GM23338 (cell line): Measurements from ENCODE around the gene N4BP2. TPM values are rescaled to one million over a fixed set of nuclear protein-coding genes. Genes with fewer than 3 reads are reported as not detected.

Experiments used
- ATAC-seq: fragments of 200-7000 bp; cut with Tn5 transposase; 3 replicates; pipeline ENCODE4 v1.9.1; 2020
- DNase-seq: peaks from one replicate; pipeline ENCODE4 v3.0.0-alpha.2; 2015; ENCODE audit warnings: low spot score
- H2AFZ ChIP-seq: fragments of 200-600 bp; sonication (generic); 2 replicates; pipeline ENCODE4 v1.8.0; 2016; ENCODE audit warnings: antibody characterized with exemption, mild to moderate bottlenecking, moderate library complexity
- H3F3A ChIP-seq: fragments of 200-600 bp; sonication (generic); replicated peaks from 2 replicates; pipeline ENCODE4 v1.8.0; 2017; ENCODE audit warnings: antibody characterized with exemption, mixed run types, low read depth
- H3K27ac ChIP-seq: fragments of 200-600 bp; sonication (generic); 2 replicates; pipeline ENCODE4 v1.6.1; 2016; ENCODE audit warnings: low read depth
- H3K27me3 ChIP-seq: fragments of 200-600 bp; sonication (generic); 2 replicates; pipeline ENCODE4 v1.8.0; 2016; ENCODE audit warnings: mild to moderate bottlenecking, mixed run types, moderate library complexity; ENCODE audit not compliant: insufficient read depth
- H3K36me3 ChIP-seq: fragments of 200-600 bp; sonication (generic); 2 replicates; pipeline ENCODE4 v1.8.0; 2016; ENCODE audit warnings: mild to moderate bottlenecking; ENCODE audit not compliant: insufficient read depth
- H3K4me1 ChIP-seq: fragments of 200-600 bp; sonication (generic); 2 replicates; pipeline ENCODE4 v1.8.0; 2016; ENCODE audit warnings: mild to moderate bottlenecking, moderate library complexity; ENCODE audit not compliant: insufficient read depth
- H3K4me2 ChIP-seq: fragments of 200-600 bp; sonication (generic); 2 replicates; pipeline ENCODE4 v1.7.1; 2017; ENCODE audit warnings: mixed run types
- H3K4me3 ChIP-seq: fragments of 200-600 bp; sonication (generic); 2 replicates; pipeline ENCODE4 v1.6.1; 2016; ENCODE audit warnings: mixed run types
- H3K79me2 ChIP-seq: fragments of 200-600 bp; sonication (generic); replicated peaks from 2 replicates; pipeline ENCODE4 v1.8.0; 2017; ENCODE audit warnings: mild to moderate bottlenecking; ENCODE audit not compliant: insufficient read depth
- H3K9me2 ChIP-seq: fragments of 200-600 bp; sonication (generic); 2 replicates; pipeline ENCODE4 v1.8.0; 2017; ENCODE audit not compliant: insufficient read depth
- H4K20me1 ChIP-seq: fragments of 200-600 bp; sonication (generic); replicated peaks from 2 replicates; pipeline ENCODE4 v1.8.0; 2017; ENCODE audit warnings: mild to moderate bottlenecking; ENCODE audit not compliant: insufficient read depth
- H3K27ac Mint-ChIP-seq: 2 replicates; pipeline ENCODE4 v1.8.0; 2020; ENCODE audit warnings: inconsistent platforms, mild to moderate bottlenecking, moderate library complexity, mixed read lengths
- H3K27me3 Mint-ChIP-seq: 3 replicates; pipeline ENCODE4 v1.8.0; 2022; ENCODE audit warnings: low read depth, mild to moderate bottlenecking, moderate library complexity, mixed read lengths, inconsistent platforms; ENCODE audit not compliant: insufficient read depth, poor library complexity
- H3K36me3 Mint-ChIP-seq: 3 replicates; pipeline ENCODE4 v1.8.0; 2021; ENCODE audit warnings: low read depth, mild to moderate bottlenecking, inconsistent platforms, moderate library complexity, mixed read lengths
- H3K4me1 Mint-ChIP-seq: 3 replicates; pipeline ENCODE4 v1.8.0; 2020; ENCODE audit warnings: mild to moderate bottlenecking, inconsistent platforms, mixed read lengths
- H3K4me3 Mint-ChIP-seq: 3 replicates; pipeline ENCODE4 v1.8.0; 2021; ENCODE audit warnings: moderate library complexity, mild to moderate bottlenecking, inconsistent platforms, mixed read lengths
- H3K9me3 Mint-ChIP-seq: 3 replicates; pipeline ENCODE4 v1.8.0; 2020; ENCODE audit warnings: moderate library complexity, mild to moderate bottlenecking, inconsistent platforms, mixed read lengths
- CREB1 ChIP-seq: fragments of 250-450 bp; sonication (Bioruptor Pico); IDR thresholded peaks from 2 replicates; pipeline ENCODE4 v1.5.0; 2020; ENCODE audit warnings: low read depth, mild to moderate bottlenecking, moderate library complexity
- ETS1 ChIP-seq: IDR thresholded peaks from 2 replicates; pipeline ENCODE4 v1.6.1; 2016; ENCODE audit warnings: antibody characterized with exemption
- EZH2 ChIP-seq: fragments of 200-600 bp; sonication (generic); IDR thresholded peaks from one replicate; pipeline ENCODE4 v1.8.0; 2017; ENCODE audit warnings: antibody characterized with exemption, mild to moderate bottlenecking, low read depth; ENCODE audit not compliant: unreplicated experiment
- EZH2phosphoT487 ChIP-seq: fragments of 200-600 bp; sonication (generic); IDR thresholded peaks from one replicate; pipeline ENCODE4 v1.8.1; 2018; ENCODE audit warnings: antibody characterized with exemption; ENCODE audit not compliant: unreplicated experiment
- JUNB ChIP-seq: IDR thresholded peaks from one replicate; pipeline ENCODE4 v1.6.1; 2016; ENCODE audit warnings: antibody characterized with exemption; ENCODE audit not compliant: unreplicated experiment
- NANOG ChIP-seq: IDR thresholded peaks from 2 replicates; pipeline ENCODE4 v1.6.1; 2016; ENCODE audit warnings: antibody characterized with exemption, borderline replicate concordance
- POLR2AphosphoS5 ChIP-seq: IDR thresholded peaks from 2 replicates; pipeline ENCODE4 v1.6.1; 2016; ENCODE audit warnings: antibody characterized with exemption, low read depth
- STAT1 ChIP-seq: IDR thresholded peaks from one replicate; pipeline ENCODE4 v1.6.1; 2016; ENCODE audit warnings: antibody characterized with exemption; ENCODE audit not compliant: unreplicated experiment
- ZNF114 ChIP-seq: fragments of 250-450 bp; sonication (Bioruptor Pico); IDR thresholded peaks from 2 replicates; pipeline ENCODE4 v1.5.0; 2020; ENCODE audit warnings: mild to moderate bottlenecking, moderate library complexity
- ZNF331 ChIP-seq: fragments of 250-450 bp; sonication (Bioruptor Pico); IDR thresholded peaks from 2 replicates; pipeline ENCODE4 v1.5.0; 2020; ENCODE audit warnings: low read depth, mild to moderate bottlenecking, moderate library complexity
- ZNF462 ChIP-seq: fragments of 250-450 bp; sonication (Bioruptor Pico); IDR thresholded peaks from 2 replicates; pipeline ENCODE4 v1.5.0; 2020; ENCODE audit warnings: mild to moderate bottlenecking, moderate library complexity
- polyA plus RNA-seq: library from polyadenylated mRNA; unstranded; fragments of >200 nt; fragmentation: Nextera tagmentation; extraction: Ambion mirVana; gene quantifications from 2 replicates; pipeline ENCODE4 v1.2.1, GENCODE V29; 2016
- total RNA-seq: library from RNA; depleted of rRNA; stranded (reverse); fragments of >200 nt; shearing (Covaris generic); gene quantifications from 2 replicates; pipeline ENCODE4 v1.2.3, GENCODE V29; 2014
- TF ChIP-seq, protein P1 (sequence below), 2 experiments: fragments of 200-600 bp in 1 of 2; sonication (generic) in 1 of 2; conservative IDR thresholded peaks; 2 replicates each; pipeline versions ENCODE4 v1.5.1 to v1.6.1; 2016 to 2017; ENCODE audit warnings: antibody characterized with exemption in 2 of 2, low read depth in 2 of 2, mild to moderate bottlenecking in 2 of 2, moderate library complexity in 1 of 2
- TF ChIP-seq, protein P2 (sequence below): IDR thresholded peaks from one replicate; pipeline ENCODE4 v1.6.1; 2018; ENCODE audit warnings: antibody characterized with exemption; ENCODE audit not compliant: unreplicated experiment

The N4BP2 gene
- total and polyA plus RNA-seq, 2 experiments from 2014 or later: 25.6 to 46.3 TPM

GRCh38 chr4:40046311-40046980 is 10.2 kb upstream of the N4BP2 start:
- peaks cover 6% of the 10 kb centered on the region for H3K27me3 Mint-ChIP-seq
- Histone ChIP-seq H3K79me2 (no peaks in the 10 kb centered on the region), H3F3A (no peaks in the 10 kb centered on the region), H3K27ac (no peak overlapping the region; the same call in 1 of the 2 replicates), H4K20me1 (no peaks in the 10 kb centered on the region), H3K4me3 (no peak overlapping the region), H3K9me2 (no peaks in the 10 kb centered on the region), H3K36me3 (no peaks in the 10 kb centered on the region), H3K4me1 (no peaks in the 10 kb centered on the region), H2AFZ (0 out of 2 replicates have a peak overlapping the region, but pooled peaks have one; percentile 66), H3K27me3 (no peaks in the 10 kb centered on the region), H3K4me2 (no peak overlapping the region)
- TF ChIP-seq CREB1 (CRISPR knock-in tag) (no peak), ETS1 (no peak), JUNB (no peak), ZNF331 (CRISPR knock-in tag) (no peak), POLR2AphosphoS5 (no peak), EZH2phosphoT487 (no peak), EZH2 (no peak), ZNF114 (CRISPR knock-in tag) (no peak), STAT1 (no peak), ZNF462 (CRISPR knock-in tag) (no peak), NANOG (no peak)
- TF ChIP-seq, protein P1, sequence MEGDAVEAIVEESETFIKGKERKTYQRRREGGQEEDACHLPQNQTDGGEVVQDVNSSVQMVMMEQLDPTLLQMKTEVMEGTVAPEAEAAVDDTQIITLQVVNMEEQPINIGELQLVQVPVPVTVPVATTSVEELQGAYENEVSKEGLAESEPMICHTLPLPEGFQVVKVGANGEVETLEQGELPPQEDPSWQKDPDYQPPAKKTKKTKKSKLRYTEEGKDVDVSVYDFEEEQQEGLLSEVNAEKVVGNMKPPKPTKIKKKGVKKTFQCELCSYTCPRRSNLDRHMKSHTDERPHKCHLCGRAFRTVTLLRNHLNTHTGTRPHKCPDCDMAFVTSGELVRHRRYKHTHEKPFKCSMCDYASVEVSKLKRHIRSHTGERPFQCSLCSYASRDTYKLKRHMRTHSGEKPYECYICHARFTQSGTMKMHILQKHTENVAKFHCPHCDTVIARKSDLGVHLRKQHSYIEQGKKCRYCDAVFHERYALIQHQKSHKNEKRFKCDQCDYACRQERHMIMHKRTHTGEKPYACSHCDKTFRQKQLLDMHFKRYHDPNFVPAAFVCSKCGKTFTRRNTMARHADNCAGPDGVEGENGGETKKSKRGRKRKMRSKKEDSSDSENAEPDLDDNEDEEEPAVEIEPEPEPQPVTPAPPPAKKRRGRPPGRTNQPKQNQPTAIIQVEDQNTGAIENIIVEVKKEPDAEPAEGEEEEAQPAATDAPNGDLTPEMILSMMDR (conservative IDR thresholded peaks at IDR 0.05; ENCODE audit: low read depth in 2 of 2): no peak
- TF ChIP-seq, protein P2, sequence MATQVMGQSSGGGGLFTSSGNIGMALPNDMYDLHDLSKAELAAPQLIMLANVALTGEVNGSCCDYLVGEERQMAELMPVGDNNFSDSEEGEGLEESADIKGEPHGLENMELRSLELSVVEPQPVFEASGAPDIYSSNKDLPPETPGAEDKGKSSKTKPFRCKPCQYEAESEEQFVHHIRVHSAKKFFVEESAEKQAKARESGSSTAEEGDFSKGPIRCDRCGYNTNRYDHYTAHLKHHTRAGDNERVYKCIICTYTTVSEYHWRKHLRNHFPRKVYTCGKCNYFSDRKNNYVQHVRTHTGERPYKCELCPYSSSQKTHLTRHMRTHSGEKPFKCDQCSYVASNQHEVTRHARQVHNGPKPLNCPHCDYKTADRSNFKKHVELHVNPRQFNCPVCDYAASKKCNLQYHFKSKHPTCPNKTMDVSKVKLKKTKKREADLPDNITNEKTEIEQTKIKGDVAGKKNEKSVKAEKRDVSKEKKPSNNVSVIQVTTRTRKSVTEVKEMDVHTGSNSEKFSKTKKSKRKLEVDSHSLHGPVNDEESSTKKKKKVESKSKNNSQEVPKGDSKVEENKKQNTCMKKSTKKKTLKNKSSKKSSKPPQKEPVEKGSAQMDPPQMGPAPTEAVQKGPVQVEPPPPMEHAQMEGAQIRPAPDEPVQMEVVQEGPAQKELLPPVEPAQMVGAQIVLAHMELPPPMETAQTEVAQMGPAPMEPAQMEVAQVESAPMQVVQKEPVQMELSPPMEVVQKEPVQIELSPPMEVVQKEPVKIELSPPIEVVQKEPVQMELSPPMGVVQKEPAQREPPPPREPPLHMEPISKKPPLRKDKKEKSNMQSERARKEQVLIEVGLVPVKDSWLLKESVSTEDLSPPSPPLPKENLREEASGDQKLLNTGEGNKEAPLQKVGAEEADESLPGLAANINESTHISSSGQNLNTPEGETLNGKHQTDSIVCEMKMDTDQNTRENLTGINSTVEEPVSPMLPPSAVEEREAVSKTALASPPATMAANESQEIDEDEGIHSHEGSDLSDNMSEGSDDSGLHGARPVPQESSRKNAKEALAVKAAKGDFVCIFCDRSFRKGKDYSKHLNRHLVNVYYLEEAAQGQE: no peak
- H3K4me3 Mint-ChIP-seq: no peak overlapping the region
- no peaks in the 10 kb centered on the region for H3K9me3 Mint-ChIP-seq
- DNase-seq: no peak
- no peak overlapping the region for H3K27ac Mint-ChIP-seq
- ATAC-seq: no peak
- no peaks in the 10 kb centered on the region for H3K36me3 Mint-ChIP-seq
- H3K4me1 Mint-ChIP-seq: no peaks in the 10 kb centered on the region
